HepG2 (cell line): ENCODE data around the gene PALM. TPM values are rescaled to one million over a fixed set of nuclear protein-coding genes. Genes with fewer than 3 reads are reported as not detected.

Experiments
- E2F1 ChIP-seq: sonication (generic); formaldehyde crosslinking; IDR thresholded peaks from 2 replicates; pipeline ENCODE4 v1.5.0; 2020; ENCODE audit warnings: missing genetic modification reagents
- E2F5 ChIP-seq: sonication (generic); formaldehyde crosslinking; conservative IDR thresholded peaks from 2 replicates; pipeline ENCODE4 v1.4.0; 2020; ENCODE audit warnings: missing genetic modification reagents
- GMEB2 ChIP-seq: IDR thresholded peaks from 2 replicates; pipeline ENCODE4 v1.6.1; 2016; ENCODE audit warnings: missing biosample characterization, missing genetic modification reagents, low read depth
- KLF16 ChIP-seq, 2 experiments: sonication (generic) in 1 of 2; formaldehyde crosslinking in 1 of 2; IDR thresholded peaks; 2 replicates each; pipeline versions ENCODE4 v1.6.1 to v1.8.0; 2016 to 2023; ENCODE audit warnings: missing genetic modification reagents in 2 of 2, missing compliant biosample characterization in 1 of 2
- MBD4 ChIP-seq: IDR thresholded peaks from 2 replicates; pipeline ENCODE4 v1.6.1; 2012; ENCODE audit warnings: low read length, inconsistent platforms, borderline replicate concordance
- MXD4 ChIP-seq: IDR thresholded peaks from 2 replicates; pipeline ENCODE4 v1.6.1; 2016; ENCODE audit warnings: mild to moderate bottlenecking, missing biosample characterization, missing genetic modification reagents
- NR3C1 ChIP-seq: sonication (generic); formaldehyde crosslinking; IDR thresholded peaks from 2 replicates; pipeline ENCODE4 v1.4.0; 2020; ENCODE audit warnings: missing genetic modification reagents
- PCBP1 ChIP-seq: fragments of 200-400 bp; formaldehyde crosslinking; IDR thresholded peaks from 2 replicates; pipeline ENCODE4 v1.6.1; 2017; ENCODE audit warnings: mild to moderate bottlenecking, low read depth, low read length, borderline replicate concordance
- PCBP2 ChIP-seq: fragments of 200-400 bp; formaldehyde crosslinking; optimal IDR thresholded peaks from 2 replicates; pipeline ENCODE3; 2018; ENCODE audit warnings: low read length, low read depth; ENCODE audit not compliant: poor library complexity, severe bottlenecking
- RFX1 ChIP-seq: fragments of 450-650 bp; IDR thresholded peaks from 2 replicates; pipeline ENCODE4 v1.6.1; 2017
- SKIL ChIP-seq: sonication (generic); formaldehyde crosslinking; IDR thresholded peaks from 2 replicates; pipeline ENCODE4 v1.8.0; 2022; ENCODE audit warnings: missing genetic modification reagents, mild to moderate bottlenecking, moderate library complexity, borderline replicate concordance
- TGIF2 ChIP-seq: IDR thresholded peaks from 2 replicates; pipeline ENCODE4 v1.6.1; 2016; ENCODE audit warnings: control low read depth, missing compliant biosample characterization
- THRA ChIP-seq: sonication (generic); formaldehyde crosslinking; IDR thresholded peaks from 2 replicates; pipeline ENCODE4 v1.4.0; 2020; ENCODE audit warnings: missing genetic modification reagents, borderline replicate concordance
- ZBTB26 ChIP-seq: IDR thresholded peaks from 2 replicates; pipeline ENCODE4 v1.6.1; 2016; ENCODE audit warnings: missing compliant biosample characterization, missing genetic modification reagents, borderline replicate concordance
- ZFP91 ChIP-seq: sonication (generic); formaldehyde crosslinking; IDR thresholded peaks from 2 replicates; pipeline ENCODE4 v1.9.0; 2022; ENCODE audit warnings: missing genetic modification reagents, mild to moderate bottlenecking, borderline replicate concordance
- ZMYM3 ChIP-seq: sonication (generic); formaldehyde crosslinking; IDR thresholded peaks from 2 replicates; pipeline ENCODE4 v1.5.1; 2020; ENCODE audit warnings: mild to moderate bottlenecking, missing genetic modification reagents
- ZNF543 ChIP-seq: sonication (generic); formaldehyde crosslinking; IDR thresholded peaks from 2 replicates; pipeline ENCODE4 v1.4.0; 2020; ENCODE audit warnings: mild to moderate bottlenecking, missing genetic modification reagents
- ZNF644 ChIP-seq: IDR thresholded peaks from 2 replicates; pipeline ENCODE4 v1.6.1; 2016; ENCODE audit warnings: low read depth
- ZNF652 ChIP-seq: IDR thresholded peaks from 2 replicates; pipeline ENCODE4 v1.6.1; 2016; ENCODE audit warnings: low read depth, borderline replicate concordance
- polyA plus RNA-seq, 8 experiments: library from polyadenylated mRNA; depleted of rRNA in 3 of 8; stranded (reverse) in 7 of 8; unstranded in 1 of 8; fragments of >200 nt; fragmentation: Illumina TruSeq in 4 of 8; extraction: Trizol in 4 of 8; gene quantifications; 2 replicates each; pipeline versions ENCODE4 v1.2.1 to v1.2.3, GENCODE V29; 2011 to 2016; ENCODE audit warnings: low read depth in 4 of 8, missing spikeins in 1 of 8, mixed read lengths in 1 of 8; ENCODE audit not compliant: insufficient read depth in 1 of 8
- total RNA-seq, 5 experiments: library from RNA; depleted of rRNA; stranded (reverse); fragments of >200 nt; fragmentation: Illumina TruSeq; extraction: Trizol; gene quantifications; 2 replicates each; pipeline ENCODE4 v1.2.3, GENCODE V29; 2016; ENCODE audit warnings: low read depth in 1 of 5

PALM gene
- total and polyA plus RNA-seq, 2 of the 13 experiments (the other 11 are each of a cell fraction or from before 2014, with no cell fraction given) = 4.0 to 9.7 TPM

- TF ChIP-seq MXD4 (CRISPR knock-in tag) = 0 out of 2 replicates have a peak, but pooled peaks have one; percentile 63
- no peak for TF ChIP-seq SKIL
- TF ChIP-seq PCBP1 = peak; percentile 79; the same call in 1 of the 2 replicates
- no peak for TF ChIP-seq ZBTB26 (CRISPR knock-in tag)
- peak in 1 of 2 experiments; percentile 86; a peak in 2 of 4 replicates for TF ChIP-seq KLF16 (CRISPR knock-in tag; IDR thresholded peaks at IDR 0.05)
- no peak for TF ChIP-seq ZNF652
- no peak for TF ChIP-seq NR3C1 (CRISPR knock-in tag)
- no peak for TF ChIP-seq ZNF644 (CRISPR knock-in tag)
- no peak for TF ChIP-seq MBD4
- no peak for TF ChIP-seq E2F5
- no peak for TF ChIP-seq GMEB2 (CRISPR knock-in tag)
- 0 out of 2 replicates have a peak, but pooled peaks have one; percentile 41 for TF ChIP-seq THRA (CRISPR knock-in tag)
- no peak for TF ChIP-seq PCBP2
- peak; percentile 62 for TF ChIP-seq ZFP91 (CRISPR knock-in tag)
- no peak for TF ChIP-seq TGIF2 (CRISPR knock-in tag)
- no peak for TF ChIP-seq RFX1
- no peak for TF ChIP-seq E2F1 (CRISPR knock-in tag)
- TF ChIP-seq ZNF543 (CRISPR knock-in tag) = no peak
- peak; percentile 80; the same call in 1 of the 2 replicates for TF ChIP-seq ZMYM3 (CRISPR knock-in tag)
Measured at GRCh38 chr19:664913-665443, 43.8 kb upstream of the PALM start (continued).
